Calu3 (cell line): ENCODE results near the gene RNF224. TPM values are rescaled to one million over a fixed set of nuclear protein-coding genes. Genes with fewer than 3 reads are reported as not detected.

Source experiments
- BruUV-seq: library from RNA; stranded (reverse); fragments of 400-500 nt; replicated peaks from 2 replicates; lab custom pipeline; 2021; lab: Mats Ljungman, UMichigan
- CTCF ChIA-PET: fragments of 300-600 bp; sonication (Branson Sonifier 250); formaldehyde crosslinking; loops from one replicate; lab custom pipeline; 2022; ENCODE audit warnings: antibody characterized with exemption; lab: Charles Lee
- DNase-seq: peaks from one replicate; pipeline ENCODE4 v3.0.0; 2022
- H3K27ac Mint-ChIP-seq: one replicate; pipeline ENCODE4 v1.8.0; 2022; ENCODE audit warnings: mixed read lengths; ENCODE audit not compliant: unreplicated experiment
- H3K27me3 Mint-ChIP-seq: one replicate; pipeline ENCODE4 v1.8.0; 2022; ENCODE audit warnings: mixed read lengths; ENCODE audit not compliant: unreplicated experiment
- H3K36me3 Mint-ChIP-seq: one replicate; pipeline ENCODE4 v1.8.0; 2022; ENCODE audit warnings: mild to moderate bottlenecking, moderate library complexity, mixed read lengths; ENCODE audit not compliant: insufficient read depth, unreplicated experiment
- H3K4me1 Mint-ChIP-seq: one replicate; pipeline ENCODE4 v1.8.0; 2022; ENCODE audit warnings: mild to moderate bottlenecking, low read depth, mixed read lengths; ENCODE audit not compliant: unreplicated experiment
- H3K4me3 Mint-ChIP-seq: one replicate; pipeline ENCODE4 v1.8.0; 2022; ENCODE audit warnings: mild to moderate bottlenecking, low read depth, moderate library complexity, mixed read lengths; ENCODE audit not compliant: unreplicated experiment
- H3K9me3 Mint-ChIP-seq: one replicate; pipeline ENCODE4 v1.8.0; 2022; ENCODE audit warnings: low read depth, mixed read lengths; ENCODE audit not compliant: unreplicated experiment
- intact Hi-C: fragments of 100-400 bp; cut with micrococcal nuclease; formaldehyde crosslinking; loops from one replicate; pipeline ENCODE4 v1.10.0; 2022; ENCODE audit not compliant: unreplicated experiment
- total RNA-seq: library from RNA; stranded (reverse); gene quantifications from 2 replicates; pipeline ENCODE4 v1.2.3, GENCODE V29; 2022
- TF ChIP-seq, protein P1 (sequence below): fragments of 200-600 bp; IDR thresholded peaks from one replicate; pipeline ENCODE4 v1.8.0; 2022; ENCODE audit warnings: antibody characterized with exemption; ENCODE audit not compliant: unreplicated experiment

RNF224 gene
- total RNA-seq, 1 experiment from 2014 or later, result 1.6 TPM

DNA sequence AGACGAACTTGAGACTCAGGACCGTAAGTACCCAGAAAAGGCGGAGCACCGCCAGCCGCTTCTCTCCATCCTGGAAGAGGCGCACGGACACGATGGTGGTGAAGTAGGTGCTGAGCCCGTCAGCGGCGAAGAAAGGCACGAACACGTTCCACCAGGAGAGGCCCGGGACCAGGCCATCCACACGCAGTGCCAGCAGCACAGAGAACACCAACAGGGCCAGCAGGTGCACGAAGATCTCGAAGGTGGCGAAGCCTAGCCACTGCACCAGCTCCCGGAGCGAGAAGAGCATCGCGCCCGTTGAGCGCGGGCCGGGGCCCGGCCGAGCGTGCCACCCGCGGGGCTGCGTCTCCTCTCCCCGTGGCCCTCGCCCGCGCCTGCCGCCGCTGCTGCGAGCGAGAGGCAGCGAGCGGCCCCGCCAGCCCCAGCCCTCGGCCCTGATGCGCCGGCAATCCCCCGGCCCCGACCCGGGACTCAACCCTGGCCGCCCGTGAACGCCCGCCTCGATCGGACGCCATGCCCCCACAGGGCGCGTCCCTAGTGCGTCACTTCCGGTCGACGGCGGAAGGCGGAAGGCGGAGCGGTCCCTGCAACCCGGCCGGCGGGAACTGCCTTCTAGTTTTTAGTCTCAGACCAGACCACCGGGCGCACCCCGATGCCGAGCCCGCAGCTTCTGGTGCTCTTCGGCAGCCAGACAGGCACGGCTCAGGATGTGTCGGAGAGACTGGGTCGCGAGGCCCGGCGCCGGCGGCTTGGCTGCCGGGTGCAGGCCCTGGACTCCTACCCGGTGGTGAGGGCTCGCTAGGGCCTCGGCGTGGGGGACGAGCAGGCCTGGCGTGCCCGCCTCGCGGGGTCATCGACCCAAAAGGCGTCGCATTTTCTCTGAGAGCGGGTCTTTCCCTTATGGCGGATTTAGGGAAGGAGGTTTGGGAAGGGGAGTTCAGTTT is 21.9 kb upstream of the RNF224 start, which contains the start of the genes NDOR1 and TMEM203:
Gene NDOR1 (plus strand): TSS at position 575 of the 944 bp plus-strand sequence. CDS start 78 bp downstream, at position 653.
Gene TMEM203 (minus strand): TSS at position 523 of the 944 bp plus-strand sequence. CDS start 234 bp downstream, at position 289.
- CTCF ChIA-PET, result interaction anchor here (1.1 to 1.5 kb wide), 3 partner anchors 16 to 32 kb away, joined by 3 to 4 read pairs (median 3); partner anchors contain the start of gene RNF224
- Mint-ChIP-seq H3K36me3 (peaks cover 49% of the 10 kb centered on the region), H3K4me1 (peaks cover 17% of the 10 kb centered on the region), H3K27ac (peak within 1 kb of the TSS; percentile 84), H3K27me3 (no peaks in the 10 kb centered on the region), H3K4me3 (peak within 1 kb of the TSS; percentile 92), H3K9me3 (no peaks in the 10 kb centered on the region)
- BruUV-seq, result TSS peak; percentile 88
- DNase-seq, result peak; percentile 87
- TF ChIP-seq, protein P1, sequence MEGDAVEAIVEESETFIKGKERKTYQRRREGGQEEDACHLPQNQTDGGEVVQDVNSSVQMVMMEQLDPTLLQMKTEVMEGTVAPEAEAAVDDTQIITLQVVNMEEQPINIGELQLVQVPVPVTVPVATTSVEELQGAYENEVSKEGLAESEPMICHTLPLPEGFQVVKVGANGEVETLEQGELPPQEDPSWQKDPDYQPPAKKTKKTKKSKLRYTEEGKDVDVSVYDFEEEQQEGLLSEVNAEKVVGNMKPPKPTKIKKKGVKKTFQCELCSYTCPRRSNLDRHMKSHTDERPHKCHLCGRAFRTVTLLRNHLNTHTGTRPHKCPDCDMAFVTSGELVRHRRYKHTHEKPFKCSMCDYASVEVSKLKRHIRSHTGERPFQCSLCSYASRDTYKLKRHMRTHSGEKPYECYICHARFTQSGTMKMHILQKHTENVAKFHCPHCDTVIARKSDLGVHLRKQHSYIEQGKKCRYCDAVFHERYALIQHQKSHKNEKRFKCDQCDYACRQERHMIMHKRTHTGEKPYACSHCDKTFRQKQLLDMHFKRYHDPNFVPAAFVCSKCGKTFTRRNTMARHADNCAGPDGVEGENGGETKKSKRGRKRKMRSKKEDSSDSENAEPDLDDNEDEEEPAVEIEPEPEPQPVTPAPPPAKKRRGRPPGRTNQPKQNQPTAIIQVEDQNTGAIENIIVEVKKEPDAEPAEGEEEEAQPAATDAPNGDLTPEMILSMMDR, result no peak
- intact Hi-C loops, result no loop called here

DNA sequence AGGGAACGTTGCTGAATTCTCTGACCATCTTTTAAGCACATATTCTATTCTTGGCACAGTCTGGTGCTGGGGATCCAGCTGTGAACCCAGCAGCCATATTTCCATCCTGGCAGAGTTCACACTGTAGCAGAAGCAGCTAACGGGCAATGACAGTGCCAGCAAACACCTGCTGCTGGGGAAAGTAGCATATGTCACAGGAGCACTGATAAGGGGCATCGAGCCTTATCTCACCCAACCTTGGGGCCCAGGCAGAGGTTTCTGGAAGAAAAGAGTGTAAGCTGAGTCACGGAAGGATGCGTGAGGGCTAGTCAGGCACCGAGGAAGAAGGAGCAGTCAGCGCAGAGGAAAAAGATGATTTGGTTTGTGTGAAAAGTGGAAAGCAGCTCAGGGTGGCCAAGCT is 20.7 kb upstream of the RNF224 start:
- TF ChIP-seq, protein P1, result no peak
- H3K4me3 Mint-ChIP-seq, result peak overlapping the region; percentile 92
- intact Hi-C loops, result no loop called here
- no peaks in the 10 kb centered on the region for H3K9me3 Mint-ChIP-seq
- BruUV-seq, result no TSS peak
- CTCF ChIA-PET, result no interaction called here
- peaks cover 17% of the 10 kb centered on the region for H3K4me1 Mint-ChIP-seq
- H3K27me3 Mint-ChIP-seq, result no peaks in the 10 kb centered on the region
- H3K36me3 Mint-ChIP-seq, result peaks cover 45% of the 10 kb centered on the region
- peak overlapping the region; percentile 84 for H3K27ac Mint-ChIP-seq
- no peak for DNase-seq

DNA sequence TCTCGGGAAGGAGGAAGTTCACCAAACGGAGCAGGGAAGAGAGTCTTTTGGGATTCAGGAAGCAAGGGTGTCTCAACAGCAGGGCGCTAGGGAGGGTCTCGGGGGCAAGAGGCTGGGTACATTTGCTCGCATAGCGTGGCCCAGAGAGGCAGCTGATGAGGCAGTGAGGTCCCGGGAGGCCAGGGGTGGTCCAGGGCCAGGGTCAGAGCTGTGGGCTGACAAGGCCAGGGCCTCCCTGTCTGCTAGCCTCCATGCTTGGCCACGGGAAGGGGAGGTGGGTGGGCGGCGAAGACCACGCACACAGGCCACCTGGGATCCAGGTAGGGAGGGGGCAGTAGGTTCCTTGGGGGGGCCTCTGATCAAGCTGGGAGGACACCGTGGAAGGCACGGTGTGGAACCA is 15.8 kb upstream of the RNF224 start:
- no peak for DNase-seq
- CTCF ChIA-PET, result no interaction called here
- Mint-ChIP-seq H3K27ac (no peak overlapping the region), H3K4me3 (no peak overlapping the region), H3K27me3 (no peaks in the 10 kb centered on the region), H3K36me3 (peaks cover 30% of the 10 kb centered on the region), H3K9me3 (no peaks in the 10 kb centered on the region), H3K4me1 (peaks cover 12% of the 10 kb centered on the region)
- no TSS peak for BruUV-seq
- intact Hi-C loops, result no loop called here
- TF ChIP-seq, protein P1, result no peak

DNA sequence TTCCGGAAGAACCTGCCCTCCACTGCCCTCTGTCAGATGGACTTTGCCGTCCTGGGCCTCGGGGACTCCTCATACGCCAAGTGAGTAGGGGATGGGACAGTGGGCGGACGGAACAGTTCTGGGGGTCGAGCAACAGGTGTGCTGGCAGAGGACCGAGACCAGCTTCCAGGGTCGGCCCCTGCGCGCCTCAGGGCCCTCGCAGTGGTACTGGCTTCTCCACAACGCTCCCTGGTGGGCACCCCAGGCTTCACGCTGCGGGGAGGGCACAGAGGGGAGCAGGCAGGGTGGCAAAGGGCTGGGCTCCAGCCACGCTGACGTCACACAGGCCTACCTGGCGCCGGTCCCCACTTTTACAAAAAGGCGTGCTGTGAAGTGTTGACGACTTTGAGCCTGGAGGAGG is 14.8 kb upstream of the RNF224 start:
- peaks cover 29% of the 10 kb centered on the region for H3K36me3 Mint-ChIP-seq
- intact Hi-C loops, result no loop called here
- H3K4me3 Mint-ChIP-seq, result no peak overlapping the region
- TF ChIP-seq, protein P1, result no peak
- BruUV-seq, result no TSS peak
- H3K27ac Mint-ChIP-seq, result no peak overlapping the region
- H3K9me3 Mint-ChIP-seq, result no peaks in the 10 kb centered on the region
- no peak for DNase-seq
- no peaks in the 10 kb centered on the region for H3K27me3 Mint-ChIP-seq
- CTCF ChIA-PET, result no interaction called here
- H3K4me1 Mint-ChIP-seq, result peaks cover 2% of the 10 kb centered on the region
